Spleen (tissue), 11 donors: ENCODE data around the gene SH3BP5. TPM values are rescaled to one million over a fixed set of nuclear protein-coding genes. Genes with fewer than 3 reads are reported as not detected.

Source experiments
- DNase-seq: peaks from one replicate; pipeline ENCODE4 v3.0.0-alpha.2; 2020
- H3K27ac ChIP-seq, 8 donors: fragments of 200-600 bp; sonication (generic) in 7 of 8; 1 replicate in 4 of 8; 2 replicates in 4 of 8; pipeline versions ENCODE4 v1.5.0 to v1.8.0; 2016 to 2021; ENCODE audit warnings: inconsistent platforms in 4 of 8, mild to moderate bottlenecking in 4 of 8, moderate library complexity in 1 of 8
- H3K27me3 ChIP-seq, 7 donors: fragments of 200-600 bp; sonication (generic) in 6 of 7; replicated peaks in 1 of 7; 1 replicate in 4 of 7; 2 replicates in 3 of 7; pipeline versions ENCODE4 v1.5.0 to v1.8.0; 2016 to 2021; ENCODE audit warnings: inconsistent platforms in 3 of 7, mild to moderate bottlenecking in 1 of 7
- H3K36me3 ChIP-seq, 6 donors: fragments of 200-600 bp; sonication (generic) in 5 of 6; 1 replicate in 4 of 6; 2 replicates in 2 of 6; pipeline versions ENCODE4 v1.5.0 to v1.8.0; 2016 to 2021; ENCODE audit warnings: inconsistent platforms in 2 of 6
- H3K4me1 ChIP-seq, 6 donors: fragments of 200-600 bp; sonication (generic) in 5 of 6; 1 replicate in 3 of 6; 2 replicates in 3 of 6; pipeline versions ENCODE4 v1.5.0 to v1.8.0; 2016 to 2021; ENCODE audit warnings: inconsistent platforms in 3 of 6
- H3K4me3 ChIP-seq, 8 donors: fragments of 200-600 bp; sonication (generic) in 7 of 8; 1 replicate in 4 of 8; 2 replicates in 4 of 8; pipeline versions ENCODE4 v1.5.0 to v1.8.0; 2016 to 2021; ENCODE audit warnings: inconsistent platforms in 4 of 8, mild to moderate bottlenecking in 4 of 8, moderate library complexity in 2 of 8
- H3K9me3 ChIP-seq, 8 donors: fragments of 200-600 bp; sonication (generic) in 7 of 8; 1 replicate in 4 of 8; 2 replicates in 4 of 8; pipeline versions ENCODE4 v1.5.0 to v1.8.0; 2016 to 2021; ENCODE audit warnings: inconsistent platforms in 4 of 8
- CTCF ChIP-seq, 11 experiments: fragments of 200-600 bp in 7 of 11; fragments of 450-650 bp in 4 of 11; sonication (generic) in 4 of 11; IDR thresholded peaks in 8 of 11; conservative IDR thresholded peaks in 3 of 11; 1 replicate in 7 of 11; 2 replicates in 4 of 11; pipeline versions ENCODE4 v1.4.0 to v1.8.0; 2016 to 2021; ENCODE audit warnings: antibody characterized with exemption in 11 of 11, inconsistent platforms in 4 of 11, mild to moderate bottlenecking in 1 of 11
- POLR2A ChIP-seq, 3 donors: fragments of 450-650 bp; IDR thresholded peaks; one replicate each; pipeline ENCODE4 v1.5.1; 2017; ENCODE audit warnings: antibody characterized with exemption in 3 of 3, mild to moderate bottlenecking in 1 of 3
- POLR2AphosphoS5 ChIP-seq, 3 donors: sonication (generic); formaldehyde crosslinking; IDR thresholded peaks; one replicate each; pipeline ENCODE4 v1.5.1; 2017; ENCODE audit warnings: antibody characterized with exemption in 3 of 3
- WGBS, 5 donors: extraction: QIAGEN DNeasy Blood & Tissue Kit in 3 of 5; methylation state at CpG; one replicate each; pipeline versions ENCODE4 v1.1.5 to v1.1.7; 2013 to 2018; 5-methylcytosine and 5-hydroxymethylcytosine counted together
- intact Hi-C: fragments of 100-400 bp; cut with DNase I; formaldehyde crosslinking; loops from one replicate; pipeline ENCODE4 v1.15.0; 2023; ENCODE audit warnings: low total_unique reads
- polyA plus RNA-seq, 3 donors: library from polyadenylated mRNA; stranded (reverse); fragments of 200-250 nt; gene quantifications; one replicate each; pipeline ENCODE4 v1.2.1, GENCODE V29; 2013
- total RNA-seq, 7 donors: library from RNA; depleted of rRNA in 3 of 7; stranded (reverse); fragments of >200 nt in 3 of 7; fragmentation: NEBNext Ultra II Directional in 4 of 7; extraction: Animal tissue kit (Norgen Biotek cat#: 25700) in 4 of 7; gene quantifications; one replicate each; pipeline versions ENCODE4 v1.1.0 to v1.2.1, GENCODE V29; 2016 to 2021
- donor health status: healthy with polysubstance abuse.
- donor health status: DM: no; HTN: no; CAD: no; lungs with moderate emphysema.
- donor health status: DM: no; HTN: no; CAD: no.
- donor health status: Bipolar disorder and iron deficiency.
- donor health status: healthy.
- donor health status: DM: no; HTN: no; CAD: no.
- donor health status: DM: yes; HTN: yes; CAD: no.

SH3BP5 gene
- total and polyA plus RNA-seq, 10 donors: 36.4 to 75.0 (median 53.7) TPM

- Histone ChIP-seq H3K27me3 (no peaks in the 10 kb centered on the region), H3K9me3 (no peaks in the 10 kb centered on the region), H3K36me3 (peaks cover 3 to 97% (median 81%) of the 10 kb centered on the region in 6 donors), H3K27ac (no peak overlapping the region), H3K4me3 (no peak overlapping the region), H3K4me1 (peaks cover 0 to 35% (median 11%) of the 10 kb centered on the region in 6 donors)
- intact Hi-C loops: no loop called here
- no peak for TF ChIP-seq CTCF (IDR thresholded peaks at IDR 0.05 in 8 of 11, conservative IDR thresholded peaks at IDR 0.05 in 3 of 11)
- TF ChIP-seq POLR2A (IDR thresholded peaks at IDR 0.05): no peak
- TF ChIP-seq POLR2AphosphoS5 (IDR thresholded peaks at IDR 0.05): no peak
- no peak for DNase-seq
- WGBS, 5 donors: 61 to 90% (median 73%) methylated on average over 8 of the region's 8 CpGs
Observed at GRCh38 chr3:15220056-15220455, 112.3 kb downstream of the SH3BP5 start.

GRCh38 chr3:15218689-15219088, 113.7 kb downstream of the SH3BP5 start:
- H3K27ac ChIP-seq: no peak overlapping the region
- intact Hi-C loops: no loop called here

GRCh38 chr3:15217841-15218267, 114.5 kb downstream of the SH3BP5 start:
- H3K4me1 ChIP-seq: peaks cover 0 to 36% (median 11%) of the 10 kb centered on the region in 6 donors
- H3K36me3 ChIP-seq: peaks cover 3 to 97% (median 68%) of the 10 kb centered on the region in 6 donors
- H3K27me3 ChIP-seq: no peaks in the 10 kb centered on the region
- 57 to 74% (median 73%) methylated on average over 2 of the region's 2 CpGs for WGBS, 5 donors
- DNase-seq: no peak
- H3K9me3 ChIP-seq: no peaks in the 10 kb centered on the region
- intact Hi-C loops: no loop called here
- H3K4me3 ChIP-seq: no peak overlapping the region
- TF ChIP-seq CTCF (IDR thresholded peaks at IDR 0.05 in 8 of 11, conservative IDR thresholded peaks at IDR 0.05 in 3 of 11) (no peak), POLR2AphosphoS5 (IDR thresholded peaks at IDR 0.05) (no peak), POLR2A (IDR thresholded peaks at IDR 0.05) (no peak)
- H3K27ac ChIP-seq: no peak overlapping the region

More at GRCh38 chr3:15218689-15219088, 113.7 kb downstream of the SH3BP5 start:
- Histone ChIP-seq H3K4me3 (no peak overlapping the region), H3K4me1 (peaks cover 0 to 36% (median 11%) of the 10 kb centered on the region in 6 donors), H3K9me3 (no peaks in the 10 kb centered on the region), H3K27me3 (no peaks in the 10 kb centered on the region), H3K36me3 (peaks cover 3 to 97% (median 72%) of the 10 kb centered on the region in 6 donors)
- no peak for DNase-seq
- TF ChIP-seq POLR2A (IDR thresholded peaks at IDR 0.05): no peak
- no peak for TF ChIP-seq POLR2AphosphoS5 (IDR thresholded peaks at IDR 0.05)
- TF ChIP-seq CTCF (IDR thresholded peaks at IDR 0.05 in 8 of 11, conservative IDR thresholded peaks at IDR 0.05 in 3 of 11): no peak

- TF ChIP-seq CTCF (IDR thresholded peaks at IDR 0.05 in 8 of 11, conservative IDR thresholded peaks at IDR 0.05 in 3 of 11) (no peak), POLR2AphosphoS5 (IDR thresholded peaks at IDR 0.05) (no peak), POLR2A (IDR thresholded peaks at IDR 0.05) (no peak)
- 79 to 84% (median 80%) methylated on average over 4 of the region's 4 CpGs for WGBS, 5 donors
- H3K9me3 ChIP-seq: no peaks in the 10 kb centered on the region
- no peak overlapping the region for H3K4me3 ChIP-seq
- H3K27me3 ChIP-seq: no peaks in the 10 kb centered on the region
- H3K4me1 ChIP-seq: peaks cover 0 to 38% (median 11%) of the 10 kb centered on the region in 6 donors
- intact Hi-C loops: no loop called here
- no peak overlapping the region for H3K27ac ChIP-seq
- no peak for DNase-seq
- H3K36me3 ChIP-seq: peaks cover 3 to 97% (median 66%) of the 10 kb centered on the region in 6 donors
Observed at GRCh38 chr3:15217011-15217671, 115.2 kb downstream of the SH3BP5 start.
